ENCODE results near the gene FKBP14. TPM values are rescaled to one million over a fixed set of nuclear protein-coding genes. Genes with fewer than 3 reads are reported as not detected.

Gene FKBP14
- total RNA-seq, 3 donors from 2014 or later: 8.9 to 13.4 (median 11.8) TPM

DNA sequence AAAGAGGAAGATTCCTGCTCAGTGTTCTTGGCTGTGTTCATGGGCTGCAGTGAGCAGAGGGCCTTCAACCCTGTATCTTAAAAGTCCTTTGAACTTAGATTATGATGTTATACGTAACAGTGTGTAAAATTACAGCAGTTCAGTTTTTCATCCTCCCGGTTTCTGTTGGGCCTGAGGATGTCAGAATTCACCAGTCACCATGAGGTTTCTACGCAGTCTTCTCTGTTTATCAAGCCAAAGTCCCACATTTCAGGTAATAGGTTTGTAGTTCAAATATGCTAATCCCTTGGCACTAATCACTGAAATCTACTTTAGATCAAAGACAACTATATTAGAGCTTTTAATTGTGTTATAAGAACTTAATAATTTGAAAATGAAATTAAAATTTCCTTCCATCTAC is 26.6 kb upstream of the FKBP14 start:
- Histone ChIP-seq H3K4me1 (ENCODE audit: low read depth) (no peaks in the 10 kb centered on the region), H3K4me3 (no peak overlapping the region), H3K36me3 (ENCODE audit: low read depth) (no peaks in the 10 kb centered on the region), H3K9me3 (no peaks in the 10 kb centered on the region)
- no peak for ATAC-seq
- no peak for DNase-seq
- TF ChIP-seq, protein P1, sequence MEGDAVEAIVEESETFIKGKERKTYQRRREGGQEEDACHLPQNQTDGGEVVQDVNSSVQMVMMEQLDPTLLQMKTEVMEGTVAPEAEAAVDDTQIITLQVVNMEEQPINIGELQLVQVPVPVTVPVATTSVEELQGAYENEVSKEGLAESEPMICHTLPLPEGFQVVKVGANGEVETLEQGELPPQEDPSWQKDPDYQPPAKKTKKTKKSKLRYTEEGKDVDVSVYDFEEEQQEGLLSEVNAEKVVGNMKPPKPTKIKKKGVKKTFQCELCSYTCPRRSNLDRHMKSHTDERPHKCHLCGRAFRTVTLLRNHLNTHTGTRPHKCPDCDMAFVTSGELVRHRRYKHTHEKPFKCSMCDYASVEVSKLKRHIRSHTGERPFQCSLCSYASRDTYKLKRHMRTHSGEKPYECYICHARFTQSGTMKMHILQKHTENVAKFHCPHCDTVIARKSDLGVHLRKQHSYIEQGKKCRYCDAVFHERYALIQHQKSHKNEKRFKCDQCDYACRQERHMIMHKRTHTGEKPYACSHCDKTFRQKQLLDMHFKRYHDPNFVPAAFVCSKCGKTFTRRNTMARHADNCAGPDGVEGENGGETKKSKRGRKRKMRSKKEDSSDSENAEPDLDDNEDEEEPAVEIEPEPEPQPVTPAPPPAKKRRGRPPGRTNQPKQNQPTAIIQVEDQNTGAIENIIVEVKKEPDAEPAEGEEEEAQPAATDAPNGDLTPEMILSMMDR (IDR thresholded peaks at IDR 0.05): no peak
- intact Hi-C loops (cut with DNase I, micrococcal nuclease): no loop called here

DNA sequence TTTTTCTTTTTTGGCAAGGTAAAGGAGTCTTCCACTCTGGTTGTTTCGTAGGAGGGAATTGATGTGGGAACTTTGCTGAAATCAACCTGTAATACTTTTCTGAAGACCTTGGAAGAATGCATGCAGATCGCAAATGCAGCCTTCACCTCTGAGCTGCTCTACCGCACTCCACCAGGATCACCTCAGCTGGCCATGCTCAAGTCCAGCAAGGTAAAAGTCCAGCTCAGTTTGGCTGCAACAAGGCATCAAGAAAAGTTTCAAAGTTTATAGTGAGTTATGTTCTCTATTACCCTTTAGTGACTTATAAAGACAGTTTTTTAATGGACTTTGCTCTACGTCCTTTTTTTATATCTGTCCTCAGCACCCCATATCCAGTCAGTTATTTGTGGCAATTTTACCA is 22.7 kb upstream of the FKBP14 start:
- Histone ChIP-seq H3K9me3 (no peaks in the 10 kb centered on the region), H3K4me1 (ENCODE audit: low read depth) (no peaks in the 10 kb centered on the region), H3K36me3 (ENCODE audit: low read depth) (no peaks in the 10 kb centered on the region), H3K4me3 (no peak overlapping the region)
- no peak for ATAC-seq
- intact Hi-C loops (cut with DNase I, micrococcal nuclease): no loop called here
- TF ChIP-seq, protein P1 (IDR thresholded peaks at IDR 0.05): no peak
- DNase-seq: no peak

DNA sequence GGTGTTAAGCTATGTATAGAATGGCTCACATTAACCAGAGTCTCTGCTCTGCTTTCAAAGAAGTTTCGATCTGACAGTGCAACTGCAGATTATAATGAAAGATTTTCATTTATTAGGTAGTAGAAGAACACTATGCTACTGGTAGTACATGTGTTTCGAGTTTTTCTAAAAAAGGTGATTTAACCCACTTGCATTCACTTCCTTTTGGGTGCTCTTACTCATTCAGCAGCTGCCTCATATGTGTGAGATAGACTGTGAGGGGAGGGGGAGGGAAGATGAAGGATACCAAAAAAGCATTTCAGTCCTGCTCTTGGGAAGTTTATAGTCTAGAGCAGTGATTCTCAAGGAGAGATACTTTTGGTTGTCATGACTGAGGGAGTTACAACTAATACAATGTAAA is 22.1 kb upstream of the FKBP14 start:
- no peaks in the 10 kb centered on the region for H3K36me3 ChIP-seq (ENCODE audit: low read depth)
- intact Hi-C loops (cut with DNase I, micrococcal nuclease): no loop called here
- ATAC-seq: no peak
- DNase-seq: no peak
- H3K9me3 ChIP-seq: no peaks in the 10 kb centered on the region
- H3K4me3 ChIP-seq: no peak overlapping the region
- no peaks in the 10 kb centered on the region for H3K4me1 ChIP-seq (ENCODE audit: low read depth)
- TF ChIP-seq, protein P1 (IDR thresholded peaks at IDR 0.05): no peak

DNA sequence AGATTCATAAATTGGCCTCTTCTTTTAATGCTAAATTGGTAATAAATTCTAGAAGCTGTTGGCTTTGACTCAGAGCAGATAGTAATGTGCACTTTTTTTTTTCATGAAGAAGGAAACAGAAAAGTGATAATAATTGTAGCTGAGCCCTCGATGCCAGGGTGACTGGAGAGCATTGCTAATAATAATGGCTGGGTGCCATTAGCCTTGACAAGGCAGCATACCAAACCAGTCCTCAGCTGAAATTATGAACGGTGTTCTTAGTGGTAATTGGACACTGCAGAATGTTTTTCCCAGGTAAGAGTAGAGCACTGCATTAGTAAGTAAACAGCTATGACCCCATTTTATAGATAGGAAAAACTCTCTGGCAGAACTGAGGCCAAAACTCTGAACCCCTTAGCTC is 20.6 kb upstream of the FKBP14 start:
- DNase-seq (no peak), ATAC-seq (no peak)
- TF ChIP-seq, protein P1 (IDR thresholded peaks at IDR 0.05): no peak
- intact Hi-C loops (cut with DNase I, micrococcal nuclease): no loop called here
- Histone ChIP-seq H3K36me3 (ENCODE audit: low read depth) (no peaks in the 10 kb centered on the region), H3K4me3 (no peak overlapping the region), H3K4me1 (ENCODE audit: low read depth) (no peaks in the 10 kb centered on the region), H3K9me3 (no peaks in the 10 kb centered on the region)

DNA sequence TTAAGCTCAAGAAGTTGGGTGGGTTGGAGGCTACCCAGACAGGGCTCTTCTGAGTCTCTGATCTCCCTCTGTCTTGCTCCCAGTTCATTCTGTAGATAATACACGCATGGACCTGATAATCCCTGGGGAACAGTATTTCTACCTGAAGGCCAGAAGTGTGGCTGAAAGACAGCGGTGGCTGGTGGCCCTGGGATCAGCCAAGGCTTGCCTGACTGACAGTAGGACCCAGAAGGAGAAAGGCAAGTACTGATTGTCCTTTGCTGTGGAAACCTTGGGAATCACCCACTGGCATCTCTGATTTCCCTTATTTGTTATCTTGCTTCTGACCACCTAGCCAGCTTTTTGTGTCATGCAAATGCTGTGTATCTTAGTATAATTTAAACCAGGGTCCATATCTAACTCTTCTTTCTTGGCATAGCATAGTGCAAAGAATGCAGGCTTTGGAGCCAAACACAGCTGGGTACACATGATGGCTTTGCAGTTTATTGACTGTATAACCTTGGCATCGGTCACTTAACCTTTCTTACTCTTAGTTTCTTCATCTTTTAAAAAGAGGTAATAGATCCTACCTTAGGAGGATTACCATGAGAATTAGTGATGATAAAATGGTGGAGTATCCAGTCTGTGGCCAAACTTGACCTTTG is 19.7 kb upstream of the FKBP14 start:
- Histone ChIP-seq H3K4me1 (ENCODE audit: low read depth) (peaks cover 3% of the 10 kb centered on the region), H3K4me3 (no peak overlapping the region), H3K36me3 (ENCODE audit: low read depth) (no peaks in the 10 kb centered on the region), H3K9me3 (no peaks in the 10 kb centered on the region)
- ATAC-seq: no peak
- TF ChIP-seq, protein P1 (IDR thresholded peaks at IDR 0.05): no peak
- no peak for DNase-seq
- intact Hi-C loops (cut with DNase I, micrococcal nuclease): no loop called here

All from mucosa of descending colon (tissue), 3 donors.